ENCODE data around the gene WDR64.
"Not testable (repeated sequence)": the region's sequence is repeated elsewhere in the genome, so short reads cannot be mapped to it uniquely, and the experiment has no call there.

The WDR64 gene

GRCh38 chr1:241632987-241633386 lies 19.1 kb upstream of the WDR64 start:
- DNase-seq, result no peak

- DNase-seq, result no peak
Observed at GRCh38 chr1:241635556-241636152, 16.4 kb upstream of the WDR64 start.

- no peak for DNase-seq
Observed at GRCh38 chr1:241636291-241636690, 15.8 kb upstream of the WDR64 start.

- no peak for DNase-seq
Observed at GRCh38 chr1:241637046-241637590, 15.0 kb upstream of the WDR64 start.

- no peak for DNase-seq
Observed at GRCh38 chr1:241637604-241638003, 14.5 kb upstream of the WDR64 start.

- no peak for DNase-seq
Observed at GRCh38 chr1:241638099-241638682, 13.9 kb upstream of the WDR64 start.

GRCh38 chr1:241638909-241639622 lies 13.0 kb upstream of the WDR64 start:
- no peak for DNase-seq

GRCh38 chr1:241639623-241640148 lies 12.4 kb upstream of the WDR64 start:
- peak; percentile 15 for DNase-seq

GRCh38 chr1:241640149-241640866 lies 11.8 kb upstream of the WDR64 start, which contains the start of the genes CHML and OPN3:
TSS of gene CHML (minus strand) at chr1:241640369. CDS start at chr1:241635766, 4,603 bp downstream.
TSS of gene OPN3 (minus strand) at chr1:241640369. CDS start at chr1:241640254, 115 bp downstream.
- DNase-seq, result peak; percentile 87

GRCh38 chr1:241640867-241641622 lies 11.0 kb upstream of the WDR64 start:
- no peak for DNase-seq

- no peak for DNase-seq
Observed at GRCh38 chr1:241641773-241642592, 10.1 kb upstream of the WDR64 start.

GRCh38 chr1:241642593-241642944 lies 9.5 kb upstream of the WDR64 start:
- DNase-seq, result no peak

GRCh38 chr1:241644259-241644658 lies 7.8 kb upstream of the WDR64 start:
- no peak for DNase-seq

- DNase-seq, result no peak
Observed at GRCh38 chr1:241645199-241645598, 6.9 kb upstream of the WDR64 start.

- no peak for DNase-seq
Observed at GRCh38 chr1:241646201-241646600, 5.9 kb upstream of the WDR64 start.

- no peak for DNase-seq
Observed at GRCh38 chr1:241647658-241648057, 4.4 kb upstream of the WDR64 start.

GRCh38 chr1:241648159-241648558 lies 3.9 kb upstream of the WDR64 start:
- DNase-seq, result no peak

- DNase-seq, result no peak
Observed at GRCh38 chr1:241654019-241654418, 1.9 kb downstream of the WDR64 start.

GRCh38 chr1:241654641-241655040 lies 2.6 kb downstream of the WDR64 start:
- DNase-seq, result no peak

- DNase-seq, result no peak
Observed at GRCh38 chr1:241658081-241658793, 6.2 kb downstream of the WDR64 start.

GRCh38 chr1:241659016-241659415 lies 6.9 kb downstream of the WDR64 start:
- not testable (repeated sequence) for DNase-seq
